Right forelimb (tissue), 1 donor: ENCODE measurements around the gene TTC28.
A peak's percentile ranks its signal among the peaks of the same experiment; 100 is the strongest.
"Not testable (repeated sequence)": the region's sequence is repeated elsewhere in the genome, so short reads cannot be mapped to it uniquely, and the experiment has no call there.

ENCODE experiments used
- DNase-seq: peaks from one replicate; pipeline ENCODE4 v3.0.0-alpha.2; 2018

The TTC28 gene

GRCh38 chr22:28679611-28680287, at the start of gene TTC28:
Gene TTC28 (minus strand): TSS chr22:28679840. CDS start chr22:28679723, 117 bp downstream.
- DNase-seq: peak; percentile 92

- no peak for DNase-seq
Observed at GRCh38 chr22:28728621-28729313, 49.1 kb upstream of the TTC28 start.

GRCh38 chr22:28728002-28728401, 48.4 kb upstream of the TTC28 start:
- DNase-seq: no peak

- DNase-seq: no peak
Observed at GRCh38 chr22:28718044-28718443, 38.4 kb upstream of the TTC28 start.

GRCh38 chr22:28716686-28717085, 37.0 kb upstream of the TTC28 start:
- no peak for DNase-seq

GRCh38 chr22:28715611-28716010, 36.0 kb upstream of the TTC28 start:
- no peak for DNase-seq

GRCh38 chr22:28714043-28714628, 34.5 kb upstream of the TTC28 start:
- DNase-seq: no peak

- no peak for DNase-seq
Observed at GRCh38 chr22:28711820-28712777, 32.5 kb upstream of the TTC28 start.

GRCh38 chr22:28711341-28711740, 31.7 kb upstream of the TTC28 start:
- no peak for DNase-seq

GRCh38 chr22:28710576-28711191, 31.0 kb upstream of the TTC28 start:
- DNase-seq: no peak

GRCh38 chr22:28710107-28710506, 30.5 kb upstream of the TTC28 start:
- DNase-seq: no peak

- DNase-seq: no peak
Observed at GRCh38 chr22:28706845-28707244, 27.2 kb upstream of the TTC28 start.

GRCh38 chr22:28703436-28703835, 23.8 kb upstream of the TTC28 start:
- no peak for DNase-seq

GRCh38 chr22:28702891-28703290, 23.3 kb upstream of the TTC28 start:
- DNase-seq: no peak

GRCh38 chr22:28693041-28693760, 13.6 kb upstream of the TTC28 start:
- DNase-seq: not testable (repeated sequence)

GRCh38 chr22:28689796-28690195, 10.2 kb upstream of the TTC28 start:
- not testable (repeated sequence) for DNase-seq

GRCh38 chr22:28682966-28683365, 3.3 kb upstream of the TTC28 start:
- DNase-seq: not testable (repeated sequence)

GRCh38 chr22:28680813-28681490, 1.3 kb upstream of the TTC28 start:
- not testable (repeated sequence) for DNase-seq

GRCh38 chr22:28678778-28679610, 646 bp downstream of the TTC28 start:
- DNase-seq: peak; percentile 63

- not testable (repeated sequence) for DNase-seq
Observed at GRCh38 chr22:28678170-28678569, 1.5 kb downstream of the TTC28 start.
